ENCODE measurements around the gene TENT5C. TPM values are rescaled to one million over a fixed set of nuclear protein-coding genes. Genes with fewer than 3 reads are reported as not detected.
A peak's percentile ranks its signal among the peaks of the same experiment; 100 is the strongest.

The TENT5C gene
- total RNA-seq, 1 donor from 2014 or later = 16.7 TPM

DNA sequence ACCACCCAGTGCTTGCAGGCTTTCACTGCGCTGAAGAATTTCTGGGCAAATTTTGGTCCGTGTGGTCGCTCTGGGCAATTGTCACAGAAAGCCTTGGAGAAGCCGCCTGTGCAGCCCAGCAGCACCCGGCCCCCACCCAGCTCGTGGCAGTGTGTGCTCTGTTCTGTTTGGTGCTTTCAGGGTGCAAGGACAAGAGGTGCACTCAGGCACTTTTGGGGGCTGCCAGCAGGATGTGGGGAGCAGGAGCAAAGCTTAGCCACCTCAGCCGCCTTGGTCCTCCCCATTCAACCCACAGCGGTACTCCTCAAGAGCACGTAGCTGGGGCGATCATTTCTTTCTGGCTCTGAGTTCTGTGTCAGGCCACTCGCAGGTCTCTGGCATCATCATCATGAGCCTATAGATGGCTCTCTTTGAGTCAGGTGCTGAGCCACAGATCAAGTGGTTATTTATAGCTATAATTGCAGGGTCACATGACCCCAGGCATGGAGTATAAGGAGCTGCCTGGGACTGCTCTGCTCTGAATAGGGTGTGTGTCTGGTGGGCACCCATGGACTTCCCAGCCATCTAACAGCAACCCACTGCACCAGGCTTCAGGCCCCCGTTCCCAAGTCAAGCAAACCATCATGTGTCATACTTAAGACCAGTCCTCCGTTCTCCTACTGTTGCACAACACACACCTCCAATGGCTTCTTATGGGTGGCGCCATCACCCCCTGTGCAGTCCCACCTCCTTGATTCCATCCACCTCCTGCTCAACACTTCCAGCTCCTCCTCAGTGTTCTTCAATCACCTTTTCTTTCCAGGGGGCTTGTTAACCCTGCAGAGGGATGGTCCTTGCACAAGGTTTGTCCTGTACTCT lies 18.1 kb upstream of the TENT5C start:
- ATAC-seq (peak; percentile 60), DNase-seq (no peak)
- intact Hi-C loops (cut with micrococcal nuclease) = no loop called here

GRCh38 chr1:117589544-117589943 lies 16.3 kb upstream of the TENT5C start:
- intact Hi-C loops (cut with micrococcal nuclease) = no loop called here
- ATAC-seq (no peak), DNase-seq (no peak)

DNA sequence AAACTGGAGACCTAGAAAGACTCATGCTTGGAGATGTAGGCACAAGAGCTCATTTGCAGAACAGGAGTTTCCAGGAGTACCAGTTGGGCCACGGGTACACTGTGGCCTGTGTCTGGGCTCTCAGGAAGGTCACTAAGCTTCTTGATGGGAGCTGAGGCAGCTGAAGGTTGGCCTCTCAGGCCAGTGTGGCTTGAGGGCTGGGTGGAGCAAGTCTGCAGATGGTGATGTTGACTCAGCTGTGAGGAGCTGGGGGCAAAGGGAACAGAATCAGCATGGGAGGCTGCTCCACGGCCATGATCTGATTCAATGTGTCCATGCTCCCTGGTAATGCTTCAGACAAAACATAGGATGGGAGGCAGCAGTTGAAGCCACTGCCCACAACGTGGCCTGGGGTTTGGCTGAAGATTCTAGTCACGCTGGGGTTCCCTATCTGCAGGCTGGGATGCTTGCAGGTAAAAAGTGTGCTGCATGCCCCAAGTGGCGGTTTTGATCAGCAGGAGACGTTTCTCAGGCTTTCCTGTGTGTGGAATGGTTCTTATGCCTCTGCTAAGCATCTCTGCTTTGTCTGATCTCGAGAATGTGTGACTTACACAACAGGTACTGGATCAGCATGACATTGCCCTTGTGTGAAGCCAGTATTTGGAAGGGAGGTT lies 15.4 kb upstream of the TENT5C start:
- intact Hi-C loops (cut with micrococcal nuclease) = no loop called here
- no peak for ATAC-seq
- no peak for DNase-seq

GRCh38 chr1:117591252-117591651 lies 14.6 kb upstream of the TENT5C start:
- DNase-seq (no peak), ATAC-seq (no peak)
- intact Hi-C loops (cut with micrococcal nuclease) = no loop called here

GRCh38 chr1:117592155-117592554 lies 13.7 kb upstream of the TENT5C start:
- DNase-seq (no peak), ATAC-seq (no peak)
- intact Hi-C loops (cut with micrococcal nuclease) = no loop called here

- ATAC-seq (peak; percentile 81), DNase-seq (no peak)
- intact Hi-C loops (cut with micrococcal nuclease) = no loop called here
These were observed 11.4 kb upstream of the TENT5C start for GRCh38 chr1:117594261-117594990.

GRCh38 chr1:117596023-117596720 lies 9.7 kb upstream of the TENT5C start:
- ATAC-seq = no peak
- DNase-seq = no peak
- intact Hi-C loops (cut with micrococcal nuclease) = no loop called here

DNA sequence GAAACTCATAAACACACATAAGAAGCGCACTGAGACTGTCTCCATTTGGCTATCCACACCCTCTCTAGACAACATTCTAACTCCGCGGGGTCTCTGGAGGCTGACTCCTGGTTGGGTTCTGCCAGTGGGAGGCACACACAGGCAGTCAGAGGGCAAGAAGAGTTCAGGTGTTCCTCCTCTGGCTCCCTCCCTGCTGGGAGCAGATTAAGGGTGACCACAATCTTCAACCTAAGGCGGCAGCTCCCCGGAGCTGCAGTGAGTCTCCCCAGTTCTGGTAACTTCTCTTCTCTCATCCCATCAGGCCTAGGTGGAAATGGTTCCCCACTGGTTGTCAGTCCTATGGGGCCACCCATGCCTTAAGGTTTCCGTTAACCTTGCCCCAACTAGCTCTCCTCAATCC lies 7.4 kb upstream of the TENT5C start:
- DNase-seq (no peak), ATAC-seq (no peak)
- intact Hi-C loops (cut with micrococcal nuclease) = no loop called here

DNA sequence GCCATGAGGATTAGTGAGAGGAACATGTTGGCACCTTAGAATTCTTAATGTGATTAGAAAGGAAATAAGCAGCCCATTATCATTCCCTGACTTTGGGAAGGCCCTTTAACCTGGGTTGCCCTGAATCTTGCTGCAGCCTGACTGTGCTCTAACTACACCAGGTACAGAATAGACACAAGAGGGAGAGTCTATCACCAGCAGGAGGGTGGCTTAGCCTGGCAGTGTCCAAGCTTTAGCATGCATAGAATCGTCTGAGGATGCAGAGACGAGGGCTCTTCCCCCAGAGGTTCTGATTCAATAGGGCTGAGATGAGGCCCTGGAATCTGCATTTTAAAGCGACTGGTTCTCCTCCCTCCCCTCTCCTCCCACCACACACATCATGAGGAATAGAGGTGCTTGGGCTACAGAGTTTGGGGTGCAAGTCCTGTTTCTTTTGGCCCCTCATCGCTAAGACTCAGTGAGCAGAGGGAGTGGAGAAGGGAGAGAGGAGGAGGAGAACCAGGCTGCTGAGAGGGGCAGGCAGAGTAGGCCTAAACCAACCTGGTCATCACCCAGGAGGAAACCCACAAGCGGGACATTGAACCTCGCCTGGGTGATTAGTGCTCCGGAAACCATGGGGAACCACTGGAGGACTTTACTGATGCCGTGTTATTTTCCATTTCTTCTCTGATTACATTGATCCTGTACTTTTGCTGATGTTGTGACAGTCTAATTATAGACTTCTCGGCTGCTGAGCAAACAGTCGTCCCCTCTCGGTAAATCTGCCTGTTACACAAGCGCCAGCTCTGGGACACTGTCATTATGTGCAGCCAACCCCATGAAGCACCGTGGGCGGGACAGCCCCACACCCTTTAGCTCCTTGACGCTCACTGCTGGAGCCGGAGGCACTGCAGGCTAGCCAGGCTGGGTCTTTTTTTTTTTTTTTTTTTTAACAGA lies 6.3 kb upstream of the TENT5C start:
- intact Hi-C loops (cut with micrococcal nuclease) = no loop called here
- DNase-seq (peak; percentile 48), ATAC-seq (peak; percentile 70)

DNA sequence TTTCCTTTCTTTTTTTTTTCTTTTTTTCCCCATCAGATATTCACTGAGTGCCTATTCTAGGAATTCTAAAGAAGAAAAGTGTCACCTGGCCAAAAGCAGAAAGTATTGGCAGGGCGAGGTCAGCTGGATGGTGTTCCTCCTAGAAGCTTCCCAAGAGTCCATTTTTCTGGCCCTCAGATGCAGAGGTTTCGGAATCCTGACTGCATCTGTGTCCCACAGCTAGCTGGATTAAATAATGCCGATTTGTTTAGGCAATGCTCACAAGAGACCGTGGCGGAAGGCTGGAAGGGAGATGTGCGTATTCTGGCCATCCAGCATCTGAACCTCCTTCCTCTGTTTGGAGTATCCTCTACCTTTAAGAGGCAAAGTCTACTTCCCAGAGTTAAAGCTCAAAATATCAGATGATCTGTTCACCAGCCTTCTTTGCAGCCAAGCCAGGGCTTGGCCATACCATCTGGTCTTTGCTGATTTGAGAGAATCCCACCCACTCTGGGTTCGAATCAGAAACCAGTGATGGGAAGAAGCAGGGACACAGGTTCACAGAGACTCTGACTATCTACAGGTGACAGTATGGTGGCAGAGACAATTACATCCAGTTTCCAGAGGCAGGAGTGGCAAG lies 5.4 kb upstream of the TENT5C start:
- intact Hi-C loops (cut with micrococcal nuclease) = no loop called here
- ATAC-seq = peak; percentile 41

GRCh38 chr1:117600966-117601365 lies 4.9 kb upstream of the TENT5C start:
- intact Hi-C loops (cut with micrococcal nuclease) = no loop called here
- no peak for ATAC-seq

More for the DNA sequence above, 5.4 kb upstream of the TENT5C start:
- DNase-seq = no peak

GRCh38 chr1:117602862-117603261 lies 3.0 kb upstream of the TENT5C start:
- intact Hi-C loops (cut with micrococcal nuclease) = no loop called here
- DNase-seq = no peak

More at GRCh38 chr1:117600966-117601365, 4.9 kb upstream of the TENT5C start:
- DNase-seq = peak; percentile 48

GRCh38 chr1:117605164-117605773 lies 579 bp upstream of the TENT5C start:
- intact Hi-C loops (cut with micrococcal nuclease) = loop anchor here (5.0 kb wide), 1 partner anchor 77 kb away; no protein-coding TSS in a partner anchor
- peak; percentile 44 for DNase-seq
- ATAC-seq = peak; percentile 7

More at GRCh38 chr1:117602862-117603261, 3.0 kb upstream of the TENT5C start:
- no peak for ATAC-seq

GRCh38 chr1:117606649-117607430 lies 992 bp downstream of the TENT5C start:
- DNase-seq (peak; percentile 47), ATAC-seq (peak; percentile 5)
- intact Hi-C loops (cut with micrococcal nuclease) = loop anchor here (5.0 kb wide), 1 partner anchor 75 kb away; no protein-coding TSS in a partner anchor

GRCh38 chr1:117607471-117607870 lies 1.6 kb downstream of the TENT5C start:
- no peak for DNase-seq
- intact Hi-C loops (cut with micrococcal nuclease) = loop anchor here (5.0 kb wide), 1 partner anchor 75 kb away; no protein-coding TSS in a partner anchor
- ATAC-seq = no peak

DNA sequence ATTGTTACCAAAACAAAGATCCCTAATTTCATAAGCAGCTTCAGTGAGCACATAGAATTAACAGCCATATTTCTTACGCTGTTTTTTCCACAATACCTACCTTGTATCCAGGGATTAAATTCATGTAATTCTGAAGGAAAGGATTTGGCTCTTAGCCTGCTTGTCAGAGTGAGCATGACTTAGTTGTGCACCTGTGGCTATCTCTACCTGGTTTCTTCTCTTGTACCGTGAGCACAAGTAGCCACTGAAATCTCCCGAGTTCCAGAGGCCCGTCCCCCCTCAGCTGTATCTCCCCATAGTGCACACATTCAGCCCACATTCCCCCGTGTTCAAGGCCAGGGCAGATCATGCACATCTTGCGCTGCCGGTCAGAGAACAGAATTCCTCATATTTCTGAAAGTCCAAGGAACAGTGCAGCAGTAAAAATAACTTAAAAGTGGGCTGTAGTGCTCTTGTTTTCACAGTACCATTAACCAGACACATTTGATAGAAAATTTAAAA lies 2.3 kb downstream of the TENT5C start:
- ATAC-seq (no peak), DNase-seq (no peak)
- intact Hi-C loops (cut with micrococcal nuclease) = loop anchor here (5.0 kb wide), 1 partner anchor 74 kb away; no protein-coding TSS in a partner anchor
